Osteoblast (primary cell): ENCODE results near the gene TBXAS1. TPM values are rescaled to one million over a fixed set of nuclear protein-coding genes. Genes with fewer than 3 reads are reported as not detected.

Experiments
- DNase-seq: peaks from one replicate; pipeline ENCODE4 v3.0.0; 2011; ENCODE audit warnings: low spot score, mixed read lengths; ENCODE audit not compliant: insufficient read length; ENCODE audit errors: missing footprints
- H2AFZ ChIP-seq: 2 replicates; pipeline ENCODE4 v1.6.0; 2011; ENCODE audit warnings: mild to moderate bottlenecking, low read length
- H3K27ac ChIP-seq: 2 replicates; pipeline ENCODE4 v1.5.1; 2011; ENCODE audit warnings: mild to moderate bottlenecking, low read depth, low read length, moderate library complexity
- H3K27me3 ChIP-seq: 2 replicates; pipeline ENCODE4 v1.6.0; 2012; ENCODE audit warnings: mild to moderate bottlenecking, control low read depth, inconsistent platforms, low read length, moderate library complexity; ENCODE audit not compliant: insufficient read depth
- H3K36me3 ChIP-seq: 2 replicates; pipeline ENCODE4 v1.5.1; 2011; ENCODE audit warnings: mild to moderate bottlenecking, low read length, control low read depth, moderate library complexity; ENCODE audit not compliant: insufficient read depth
- H3K4me1 ChIP-seq: 2 replicates; pipeline ENCODE4 v1.5.1; 2011; ENCODE audit warnings: mild to moderate bottlenecking, low read length, control low read depth, moderate library complexity; ENCODE audit not compliant: insufficient read depth
- H3K4me2 ChIP-seq: 2 replicates; pipeline ENCODE4 v1.6.0; 2011; ENCODE audit warnings: mild to moderate bottlenecking, low read length; ENCODE audit not compliant: insufficient read depth
- H3K4me3 ChIP-seq: fragments of 200-600 bp; sonication (generic); 3 replicates; pipeline ENCODE4 v1.5.1; 2012; ENCODE audit warnings: mild to moderate bottlenecking, low read length, inconsistent platforms; ENCODE audit not compliant: insufficient read depth
- H3K79me2 ChIP-seq: 2 replicates; pipeline ENCODE4 v1.6.0; 2012; ENCODE audit warnings: mild to moderate bottlenecking, low read length, control low read depth, inconsistent platforms; ENCODE audit not compliant: insufficient read depth
- H3K9me3 ChIP-seq: 2 replicates; pipeline ENCODE4 v1.5.1; 2011; ENCODE audit warnings: low read depth, low read length, control low read depth
- H4K20me1 ChIP-seq: 2 replicates; pipeline ENCODE4 v1.6.0; 2012; ENCODE audit warnings: mild to moderate bottlenecking, low read length, control low read depth; ENCODE audit not compliant: insufficient read depth
- total RNA-seq: library from RNA; depleted of rRNA; stranded (reverse); fragments of >200 nt; gene quantifications from 2 replicates; pipeline ENCODE4 v1.2.3, GENCODE V29; 2012
- TF ChIP-seq, protein P1 (sequence below): IDR thresholded peaks from 2 replicates; pipeline ENCODE4 v1.5.1; 2011; ENCODE audit warnings: mild to moderate bottlenecking, low read depth, low read length, moderate library complexity; ENCODE audit errors: extremely low read depth

The TBXAS1 gene
- total RNA-seq, 1 donor = 0.72 TPM

- H3K4me2 ChIP-seq = no peak overlapping the region
- H4K20me1 ChIP-seq = no peaks in the 10 kb centered on the region
- H3K27me3 ChIP-seq = no peaks in the 10 kb centered on the region
- no peak overlapping the region for H2AFZ ChIP-seq
- H3K4me1 ChIP-seq = peaks cover 5% of the 10 kb centered on the region
- H3K79me2 ChIP-seq = no peaks in the 10 kb centered on the region
- no peak overlapping the region for H3K4me3 ChIP-seq
- H3K36me3 ChIP-seq = no peaks in the 10 kb centered on the region
- H3K27ac ChIP-seq = no peak overlapping the region
- no peak for DNase-seq
- H3K9me3 ChIP-seq = no peaks in the 10 kb centered on the region
- TF ChIP-seq, protein P1, sequence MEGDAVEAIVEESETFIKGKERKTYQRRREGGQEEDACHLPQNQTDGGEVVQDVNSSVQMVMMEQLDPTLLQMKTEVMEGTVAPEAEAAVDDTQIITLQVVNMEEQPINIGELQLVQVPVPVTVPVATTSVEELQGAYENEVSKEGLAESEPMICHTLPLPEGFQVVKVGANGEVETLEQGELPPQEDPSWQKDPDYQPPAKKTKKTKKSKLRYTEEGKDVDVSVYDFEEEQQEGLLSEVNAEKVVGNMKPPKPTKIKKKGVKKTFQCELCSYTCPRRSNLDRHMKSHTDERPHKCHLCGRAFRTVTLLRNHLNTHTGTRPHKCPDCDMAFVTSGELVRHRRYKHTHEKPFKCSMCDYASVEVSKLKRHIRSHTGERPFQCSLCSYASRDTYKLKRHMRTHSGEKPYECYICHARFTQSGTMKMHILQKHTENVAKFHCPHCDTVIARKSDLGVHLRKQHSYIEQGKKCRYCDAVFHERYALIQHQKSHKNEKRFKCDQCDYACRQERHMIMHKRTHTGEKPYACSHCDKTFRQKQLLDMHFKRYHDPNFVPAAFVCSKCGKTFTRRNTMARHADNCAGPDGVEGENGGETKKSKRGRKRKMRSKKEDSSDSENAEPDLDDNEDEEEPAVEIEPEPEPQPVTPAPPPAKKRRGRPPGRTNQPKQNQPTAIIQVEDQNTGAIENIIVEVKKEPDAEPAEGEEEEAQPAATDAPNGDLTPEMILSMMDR = no peak
Measured at GRCh38 chr7:139850906-139851305, 21.8 kb downstream of the TBXAS1 start.

DNA sequence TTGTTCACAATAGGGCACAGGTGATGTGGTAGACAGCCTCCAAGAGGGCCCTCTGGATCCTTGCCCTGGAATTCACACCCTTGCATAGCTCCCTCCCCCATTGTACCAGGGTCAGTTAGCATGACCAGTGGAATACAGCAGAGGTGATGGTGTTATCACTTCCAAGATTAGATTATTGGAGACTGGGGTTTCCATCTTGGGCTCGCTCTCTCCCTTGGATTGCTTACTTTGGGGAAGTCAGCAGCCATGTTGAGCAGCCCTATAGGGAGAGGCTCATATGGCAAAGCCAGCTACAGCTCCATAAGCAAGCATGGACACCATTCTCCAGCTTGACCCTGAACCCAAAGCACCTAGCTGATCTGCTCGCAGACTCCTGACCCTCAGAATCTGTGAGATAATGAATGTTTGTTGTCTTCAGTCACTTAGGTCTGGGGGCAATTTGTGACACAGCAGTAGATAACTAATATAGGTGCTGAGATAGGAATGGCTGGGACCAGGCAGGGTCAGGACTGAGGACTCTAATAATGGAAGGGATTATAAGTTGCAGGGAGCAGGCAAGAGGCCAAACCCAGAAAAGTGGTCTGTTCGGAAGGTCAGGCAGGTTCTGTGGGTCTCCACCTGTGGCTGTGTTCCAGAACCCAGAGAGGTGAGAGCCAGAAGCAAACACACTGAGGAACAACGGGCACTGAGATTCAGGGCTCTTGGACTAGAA lies 22.9 kb downstream of the TBXAS1 start:
- Histone ChIP-seq H3K4me2 (no peak overlapping the region), H3K36me3 (no peaks in the 10 kb centered on the region), H3K9me3 (no peaks in the 10 kb centered on the region), H3K27ac (no peak overlapping the region), H3K4me1 (peaks cover 5% of the 10 kb centered on the region), H3K27me3 (no peaks in the 10 kb centered on the region), H4K20me1 (no peaks in the 10 kb centered on the region), H3K79me2 (no peaks in the 10 kb centered on the region), H2AFZ (no peak overlapping the region), H3K4me3 (no peak overlapping the region)
- no peak for DNase-seq
- TF ChIP-seq, protein P1 = no peak

DNA sequence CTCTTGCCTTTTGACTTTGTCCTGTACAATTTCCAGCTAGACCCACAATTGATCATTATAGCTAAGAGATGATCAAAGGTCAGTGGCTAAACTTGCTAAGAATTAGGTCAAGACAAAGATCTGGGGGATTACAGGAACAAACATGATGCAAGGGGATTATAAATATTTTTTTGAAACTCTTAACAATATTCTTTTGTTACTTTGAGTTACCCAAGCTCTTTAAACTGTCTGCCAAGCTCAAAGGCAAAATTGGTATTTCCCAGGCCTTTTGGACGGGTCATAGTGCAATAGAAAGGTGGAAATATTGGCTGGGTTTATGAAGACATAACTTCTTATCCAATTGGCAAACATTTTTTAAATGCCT lies 23.4 kb downstream of the TBXAS1 start:
- Histone ChIP-seq H3K4me1 (peaks cover 5% of the 10 kb centered on the region), H2AFZ (no peak overlapping the region), H3K4me2 (no peak overlapping the region), H3K4me3 (no peak overlapping the region), H3K36me3 (no peaks in the 10 kb centered on the region), H4K20me1 (no peaks in the 10 kb centered on the region), H3K27ac (no peak overlapping the region), H3K79me2 (no peaks in the 10 kb centered on the region), H3K27me3 (no peaks in the 10 kb centered on the region), H3K9me3 (no peaks in the 10 kb centered on the region)
- DNase-seq = no peak
- TF ChIP-seq, protein P1 = no peak

DNA sequence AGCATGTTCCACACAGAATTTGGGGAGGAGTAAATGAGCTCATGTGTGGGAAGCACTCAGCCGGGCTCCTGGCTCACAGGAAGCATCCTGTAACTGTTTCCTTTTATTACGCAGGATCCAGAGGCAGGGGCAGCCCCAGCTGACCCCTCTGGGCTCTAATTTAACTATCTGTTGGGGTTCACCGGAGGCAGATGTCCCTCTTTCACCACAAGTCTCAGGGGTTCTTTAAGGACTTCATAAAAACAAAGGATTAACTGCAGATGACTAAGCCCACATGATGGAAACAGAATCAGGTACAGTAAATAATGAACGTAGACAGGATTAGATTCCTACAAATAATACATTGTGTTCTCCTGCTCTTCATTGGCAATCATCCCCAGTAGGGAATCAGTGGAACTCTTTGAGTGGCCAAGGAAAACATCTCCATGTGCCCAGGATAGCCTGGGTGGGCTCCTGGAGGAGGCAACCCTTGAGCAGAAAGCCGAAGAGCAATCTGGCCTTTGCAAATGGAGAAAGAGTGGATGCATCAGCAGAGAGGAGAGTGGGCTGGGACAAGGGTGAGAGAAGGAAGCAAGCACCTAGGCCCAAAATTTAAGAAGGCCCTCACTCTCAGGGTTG lies 24.6 kb downstream of the TBXAS1 start:
- no peaks in the 10 kb centered on the region for H3K36me3 ChIP-seq
- H3K9me3 ChIP-seq = no peaks in the 10 kb centered on the region
- TF ChIP-seq, protein P1 = no peak
- H3K27ac ChIP-seq = no peak overlapping the region
- no peaks in the 10 kb centered on the region for H3K79me2 ChIP-seq
- H3K4me1 ChIP-seq = peaks cover 5% of the 10 kb centered on the region
- H3K27me3 ChIP-seq = no peaks in the 10 kb centered on the region
- H3K4me3 ChIP-seq = no peak overlapping the region
- H4K20me1 ChIP-seq = no peaks in the 10 kb centered on the region
- peak overlapping the region; percentile 37 for H2AFZ ChIP-seq
- DNase-seq = no peak
- no peak overlapping the region for H3K4me2 ChIP-seq
